Fibroblast of skin of abdomen (primary cell): ENCODE measurements around the gene JAZF1.

Experiments used
- DNase-seq: peaks from one replicate; pipeline ENCODE4 v3.0.0-alpha.2; 2013

The JAZF1 gene

GRCh38 chr7:28102797-28103196 lies 77.8 kb downstream of the JAZF1 start:
- DNase-seq: no peak

DNA sequence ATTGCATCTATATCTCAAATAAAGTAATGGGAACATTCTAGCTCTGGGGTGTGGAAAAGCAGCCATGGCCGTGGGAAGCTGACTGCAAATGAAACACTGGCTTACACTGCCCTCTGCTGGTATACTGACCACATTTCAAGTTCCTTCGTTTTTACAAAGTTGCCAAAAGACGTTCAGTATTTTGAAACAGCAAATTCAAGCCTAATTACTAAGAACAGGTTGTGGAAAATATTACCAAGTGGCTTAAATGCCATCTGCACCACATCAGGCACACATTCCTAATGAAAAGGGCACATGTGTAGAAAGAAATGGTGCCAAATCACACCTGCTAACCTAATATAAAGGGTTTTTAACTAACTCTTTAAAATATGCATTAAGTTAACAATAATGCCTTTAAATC lies 83.9 kb downstream of the JAZF1 start:
- DNase-seq: peak; percentile 56

- no peak for DNase-seq
Observed at GRCh38 chr7:28095231-28095630, 85.4 kb downstream of the JAZF1 start.

GRCh38 chr7:28093623-28094232 lies 86.9 kb downstream of the JAZF1 start:
- peak; percentile 56 for DNase-seq

DNA sequence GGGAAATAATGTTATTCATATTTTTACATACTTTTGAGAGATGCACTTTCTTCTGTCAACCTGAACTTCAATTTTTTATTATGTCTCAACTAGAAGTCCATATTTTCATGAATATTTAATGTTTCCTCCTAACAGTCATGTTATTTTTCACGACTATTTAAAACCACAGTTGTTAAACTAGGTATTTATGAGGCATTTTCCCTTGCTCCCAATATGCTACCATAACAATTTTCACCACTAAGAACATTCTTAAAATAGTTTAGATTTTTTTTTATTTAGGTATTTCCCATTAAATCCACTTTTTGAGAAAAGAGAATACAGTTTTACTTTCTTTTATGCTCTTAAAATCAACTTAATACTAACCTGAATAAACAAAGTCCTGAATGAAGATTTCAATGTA lies 89.4 kb downstream of the JAZF1 start:
- DNase-seq: no peak

DNA sequence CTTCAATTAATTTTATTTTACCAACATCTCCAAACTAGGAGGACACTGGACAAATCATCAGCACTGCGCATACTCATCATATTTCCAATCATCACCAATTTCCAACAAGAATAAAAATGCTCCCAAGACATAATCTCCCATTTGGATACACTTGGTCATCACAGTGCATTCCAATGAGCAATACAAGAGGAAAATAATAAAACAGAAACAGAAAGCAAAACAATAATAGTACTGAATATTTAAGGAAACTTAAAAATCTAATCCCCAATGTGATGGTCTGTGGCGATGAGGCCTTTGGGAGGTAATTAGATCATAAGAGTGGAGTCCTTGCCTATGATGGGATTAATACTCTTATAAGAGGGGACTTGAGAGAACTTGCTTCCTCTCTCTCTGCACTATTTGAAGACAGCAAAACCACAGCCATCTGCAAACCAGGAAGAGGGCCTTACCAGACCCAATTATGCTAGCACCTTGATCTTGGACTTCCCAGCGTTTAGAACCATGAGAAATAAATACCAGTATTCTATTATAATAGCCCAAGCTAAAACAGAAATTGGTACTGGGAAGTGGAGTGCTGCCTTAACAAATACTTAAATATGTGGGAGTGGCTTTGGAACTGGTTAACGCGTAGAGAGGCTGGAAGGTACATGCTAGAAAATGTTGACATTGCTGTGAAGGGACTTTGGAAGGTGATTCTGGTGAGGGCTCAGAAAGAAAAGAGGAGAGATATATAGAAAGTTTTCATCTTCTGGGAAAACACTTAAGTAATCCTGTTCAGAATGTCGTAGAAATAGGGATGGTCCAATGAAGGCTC lies 91.5 kb downstream of the JAZF1 start:
- DNase-seq: no peak

- DNase-seq: no peak
Observed at GRCh38 chr7:28088032-28088431, 92.6 kb downstream of the JAZF1 start.

DNA sequence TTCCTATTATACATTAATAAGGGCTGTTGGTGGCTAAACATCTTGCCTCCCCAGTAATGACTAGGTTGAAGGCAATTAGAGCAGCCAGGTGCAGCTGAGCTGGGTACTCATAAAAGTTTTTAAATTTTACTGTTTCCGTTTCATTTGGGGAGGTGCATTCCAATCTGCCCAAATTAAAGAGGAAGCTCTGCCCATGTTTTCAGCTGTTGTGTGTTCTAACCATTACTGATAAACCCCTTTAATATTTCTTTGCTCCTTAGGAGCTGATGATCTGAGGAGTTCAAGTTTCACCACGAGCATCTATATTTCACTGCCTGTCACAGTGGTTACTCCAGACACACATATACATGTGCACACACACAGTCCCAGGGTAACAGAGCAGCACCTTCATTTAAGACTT lies 94.4 kb downstream of the JAZF1 start:
- no peak for DNase-seq

GRCh38 chr7:28083998-28084985 lies 96.3 kb downstream of the JAZF1 start:
- DNase-seq: no peak

- no peak for DNase-seq
Observed at GRCh38 chr7:28083164-28083997, 97.2 kb downstream of the JAZF1 start.

GRCh38 chr7:28082071-28082470 lies 98.5 kb downstream of the JAZF1 start:
- no peak for DNase-seq

- DNase-seq: no peak
Observed at GRCh38 chr7:28081016-28081415, 99.6 kb downstream of the JAZF1 start.

DNA sequence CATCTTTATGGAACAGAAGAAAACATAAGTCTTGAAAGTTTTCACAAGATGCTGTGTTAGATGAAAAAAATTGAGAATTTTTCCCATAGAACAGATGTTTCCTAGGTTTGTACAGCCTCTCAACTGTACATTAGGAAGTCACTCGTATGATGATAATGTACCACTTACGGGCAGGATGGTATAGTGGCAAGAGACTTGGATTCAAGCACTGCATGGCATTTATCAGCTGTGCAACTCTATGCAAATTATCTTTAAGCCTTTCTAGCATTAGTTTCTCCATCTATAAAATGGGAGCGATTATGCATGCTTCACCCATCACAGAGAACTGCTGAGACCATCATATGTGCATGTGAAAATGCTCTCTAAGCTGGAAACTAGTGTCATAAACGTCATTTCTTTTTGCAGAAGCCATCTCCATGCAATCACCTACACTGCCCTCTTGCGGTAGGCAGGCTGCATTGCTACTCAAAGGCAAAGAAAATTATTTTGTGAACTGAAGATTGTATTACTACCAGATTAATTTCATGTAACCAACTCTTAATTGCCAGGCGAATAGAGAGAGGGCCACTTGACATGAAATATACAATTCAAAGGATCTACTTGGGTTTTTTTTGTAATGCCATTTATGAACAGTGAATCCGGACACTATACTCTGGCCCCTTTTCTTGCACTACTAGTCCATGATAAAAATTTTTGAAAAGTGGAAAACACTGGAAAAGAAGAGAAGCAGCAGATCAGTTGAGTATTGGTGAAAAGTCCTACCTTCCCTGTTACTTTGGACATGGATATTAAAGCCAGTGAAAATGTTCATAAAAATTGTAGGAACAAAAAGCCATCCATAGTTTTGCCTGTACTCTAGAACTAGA lies 102.3 kb downstream of the JAZF1 start:
- DNase-seq: peak; percentile 43

- no peak for DNase-seq
Observed at GRCh38 chr7:28077616-28078015, 103.0 kb downstream of the JAZF1 start.

DNA sequence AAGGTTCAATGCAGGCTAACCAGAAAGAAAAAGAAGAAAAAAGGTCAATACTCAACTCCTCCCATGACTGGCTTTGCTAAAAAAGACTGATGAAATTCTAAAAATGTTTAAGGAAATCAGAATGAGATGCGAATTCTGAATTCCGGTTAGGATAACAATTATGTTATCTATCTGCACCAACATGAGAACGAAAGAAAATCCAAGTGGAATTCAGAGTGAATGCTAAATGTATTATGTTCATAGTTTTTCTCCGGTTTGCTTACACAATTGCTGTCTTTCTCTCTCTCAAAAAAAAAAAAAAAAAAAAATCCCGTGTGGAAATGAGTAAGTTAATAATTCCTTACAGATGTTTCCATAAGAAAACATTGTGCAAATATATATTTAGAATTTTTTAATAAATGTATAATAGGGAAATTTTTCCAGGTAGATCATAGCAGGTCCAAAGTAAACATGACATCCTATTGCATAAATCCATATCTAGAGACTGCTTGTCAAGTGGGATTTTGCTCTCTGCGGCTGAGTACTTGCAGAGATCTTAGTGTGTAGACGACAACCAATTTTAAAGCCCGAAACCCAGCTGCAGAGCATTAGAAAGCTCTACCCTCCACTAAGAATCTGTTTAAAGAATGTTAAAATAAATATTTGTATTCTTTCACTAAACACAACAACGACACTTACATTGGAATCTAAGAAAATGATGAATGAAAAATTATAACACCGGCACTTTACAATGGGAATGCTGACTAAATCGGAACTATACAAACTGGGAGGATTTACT lies 104.0 kb downstream of the JAZF1 start:
- DNase-seq: no peak

- no peak for DNase-seq
Observed at GRCh38 chr7:28075674-28076358, 104.8 kb downstream of the JAZF1 start.

DNA sequence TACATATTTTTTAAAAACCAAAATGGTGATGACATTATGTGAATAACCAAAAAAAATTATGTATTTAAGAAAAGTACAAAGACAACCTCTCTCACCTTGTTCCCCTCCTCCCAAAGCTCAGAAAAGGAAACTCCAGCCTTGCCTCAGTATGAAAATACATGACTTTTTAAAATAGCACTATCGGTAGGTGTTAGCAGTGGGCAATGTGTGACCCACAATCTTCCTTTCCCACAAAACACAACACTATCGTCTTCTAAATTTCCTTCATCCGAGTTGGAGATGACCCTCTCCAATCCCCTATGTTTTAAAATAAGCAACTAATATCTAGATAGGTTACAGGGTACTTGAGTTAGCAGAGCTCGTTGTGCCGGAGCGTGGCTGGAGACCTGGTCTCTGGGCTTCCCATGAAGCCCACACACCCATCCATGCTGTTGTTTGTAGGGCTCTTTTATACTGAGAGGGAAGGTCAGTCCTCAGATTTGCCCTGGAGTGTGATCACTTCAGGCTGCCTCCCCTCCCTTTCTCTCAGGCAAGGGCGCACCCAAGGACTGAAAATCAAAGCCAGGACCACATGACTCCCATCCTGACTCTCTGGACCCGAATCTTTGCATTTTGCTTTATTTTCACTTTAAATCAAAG lies 107.6 kb downstream of the JAZF1 start:
- no peak for DNase-seq

DNA sequence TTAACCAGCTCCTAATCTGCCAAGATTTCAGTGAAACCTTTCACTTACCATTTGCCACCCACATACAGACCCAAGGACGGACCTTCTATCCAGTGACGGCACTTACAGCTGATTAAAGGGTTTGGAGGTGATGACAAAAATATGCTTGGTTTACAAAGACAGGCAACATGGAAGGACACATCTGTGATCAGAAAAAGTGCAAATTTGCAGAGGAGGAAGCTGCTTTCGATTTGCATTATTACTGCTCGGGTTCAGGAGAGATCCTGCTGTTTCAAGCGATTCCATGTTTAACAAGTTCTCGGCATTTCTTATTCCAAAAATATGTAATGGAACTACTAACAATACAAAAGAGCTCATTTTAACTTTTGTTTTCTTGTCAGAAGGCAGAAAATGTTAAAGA lies 109.0 kb downstream of the JAZF1 start:
- DNase-seq: no peak
